Neural cell (in vitro differentiated cells): ENCODE data around the gene PHPT1. TPM values are rescaled to one million over a fixed set of nuclear protein-coding genes. Genes with fewer than 3 reads are reported as not detected.
"Not testable (repeated sequence)": the region's sequence is repeated elsewhere in the genome, so short reads cannot be mapped to it uniquely, and the experiment has no call there.

Experiments used
- H2AFZ ChIP-seq: fragments of 200-600, 300-800 bp; sonication (generic), shearing (Covaris generic); 2 replicates; pipeline ENCODE4 v1.6.0; 2014; ENCODE audit warnings: low read depth, mild to moderate bottlenecking, antibody characterized with exemption, low read length, moderate library complexity
- H3F3A ChIP-seq: fragments of 200-600 bp; shearing (Covaris generic); 2 replicates; pipeline ENCODE4 v1.6.1; 2016; ENCODE audit warnings: mild to moderate bottlenecking, moderate library complexity, mixed read lengths, antibody characterized with exemption, low read length; ENCODE audit not compliant: insufficient read depth, poor library complexity, severe bottlenecking
- H3K27ac ChIP-seq: fragments of 200-600, 300-800 bp; sonication (generic), shearing (Covaris generic); 2 replicates; pipeline ENCODE4 v1.5.1; 2014; ENCODE audit warnings: mild to moderate bottlenecking, low read length, moderate library complexity
- H3K27me3 ChIP-seq: fragments of 300-800, 200-600 bp; sonication (generic), shearing (Covaris generic); 2 replicates; pipeline ENCODE4 v1.6.0; 2014; ENCODE audit warnings: mild to moderate bottlenecking, low read depth, low read length, moderate library complexity; ENCODE audit not compliant: insufficient read depth
- H3K36me3 ChIP-seq: fragments of 300-800, 200-600 bp; sonication (generic), shearing (Covaris generic); 2 replicates; pipeline ENCODE4 v1.5.1; 2014; ENCODE audit warnings: mild to moderate bottlenecking, antibody characterized with exemption, low read length, moderate library complexity; ENCODE audit not compliant: insufficient read depth
- H3K4me2 ChIP-seq: fragments of 300-800, 200-600 bp; sonication (generic), shearing (Covaris generic); 2 replicates; pipeline ENCODE4 v1.6.0; 2014; ENCODE audit warnings: mild to moderate bottlenecking, low read length
- H3K4me3 ChIP-seq: fragments of 300-800, 200-600 bp; sonication (generic), shearing (Covaris generic); 2 replicates; pipeline ENCODE4 v1.5.1; 2014; ENCODE audit warnings: mild to moderate bottlenecking, low read length, moderate library complexity
- H3K79me2 ChIP-seq: fragments of 200-600 bp; shearing (Covaris generic); replicated peaks from 2 replicates; pipeline ENCODE4 v1.6.0; 2014; ENCODE audit warnings: mild to moderate bottlenecking, low read length, moderate library complexity; ENCODE audit not compliant: insufficient read depth
- H3K9ac ChIP-seq: fragments of 300-800, 200-600 bp; sonication (generic), shearing (Covaris generic); 2 replicates; pipeline ENCODE4 v1.6.1; 2016; ENCODE audit warnings: mild to moderate bottlenecking, low read length, mixed read lengths
- H3K9me2 ChIP-seq: fragments of 200-600 bp; shearing (Covaris generic); 2 replicates; pipeline ENCODE4 v1.6.1; 2016; ENCODE audit warnings: mild to moderate bottlenecking, low read length, mixed read lengths; ENCODE audit not compliant: insufficient read depth
- H3K9me3 ChIP-seq: fragments of 200-600, 300-800 bp; sonication (generic), shearing (Covaris generic); 2 replicates; pipeline ENCODE4 v1.6.1; 2016; ENCODE audit warnings: mild to moderate bottlenecking, mixed run types, low read length, moderate library complexity, mixed read lengths
- H4K20me1 ChIP-seq: fragments of 200-600 bp; shearing (Covaris generic); 2 replicates; pipeline ENCODE4 v1.6.1; 2016; ENCODE audit warnings: mild to moderate bottlenecking, mixed run types; ENCODE audit not compliant: insufficient read depth
- EP300 ChIP-seq: fragments of 450-650 bp; conservative IDR thresholded peaks from 2 replicates; pipeline ENCODE4 v1.6.1; 2014; ENCODE audit warnings: antibody characterized with exemption, mild to moderate bottlenecking, moderate library complexity; ENCODE audit not compliant: poor library complexity, severe bottlenecking
- EZH2 ChIP-seq: fragments of 200-600, 300-800 bp; shearing (Covaris generic), sonication (generic); IDR thresholded peaks from 2 replicates; pipeline ENCODE4 v1.6.1; 2014; ENCODE audit warnings: antibody characterized with exemption, low read length, borderline replicate concordance, mild to moderate bottlenecking; ENCODE audit not compliant: insufficient read depth, poor library complexity, severe bottlenecking
- MXI1 ChIP-seq: fragments of 450-650 bp; conservative IDR thresholded peaks from 2 replicates; pipeline ENCODE4 v1.6.1; 2014; ENCODE audit warnings: antibody characterized with exemption, mild to moderate bottlenecking; ENCODE audit not compliant: poor library complexity, severe bottlenecking
- POLR2AphosphoS5 ChIP-seq: IDR thresholded peaks from 2 replicates; pipeline ENCODE4 v1.6.1; 2012
- RAD21 ChIP-seq: fragments of 450-650 bp; conservative IDR thresholded peaks from 2 replicates; pipeline ENCODE4 v1.6.1; 2014; ENCODE audit warnings: antibody characterized with exemption, mild to moderate bottlenecking, moderate library complexity
- REST ChIP-seq: IDR thresholded peaks from 2 replicates; pipeline ENCODE4 v1.6.1; 2012; ENCODE audit warnings: borderline replicate concordance
- SMC3 ChIP-seq: fragments of 450-650 bp; conservative IDR thresholded peaks from 2 replicates; pipeline ENCODE4 v1.6.1; 2014; ENCODE audit warnings: antibody characterized with exemption, mild to moderate bottlenecking, moderate library complexity; ENCODE audit not compliant: poor library complexity
- TAF1 ChIP-seq: IDR thresholded peaks from 2 replicates; pipeline ENCODE4 v1.6.1; 2012; ENCODE audit warnings: low read depth
- polyA plus RNA-seq: library from polyadenylated mRNA; depleted of rRNA; stranded (reverse); fragments of >200 nt; gene quantifications from 2 replicates; pipeline ENCODE4 v1.2.3, GENCODE V29; 2014
- TF ChIP-seq, protein P1 (sequence below): fragments of 450-650 bp; IDR thresholded peaks from 2 replicates; pipeline ENCODE4 v1.5.1; 2014; ENCODE audit warnings: antibody characterized with exemption, mild to moderate bottlenecking, moderate library complexity; ENCODE audit not compliant: poor library complexity, severe bottlenecking

PHPT1 gene
- polyA plus RNA-seq, 1 donor from 2014 or later: 279 TPM

- H3K9me3 ChIP-seq: no peaks in the 10 kb centered on the region
- no peak overlapping the region for H3K4me3 ChIP-seq
- H4K20me1 ChIP-seq: no peaks in the 10 kb centered on the region
- H3K9me2 ChIP-seq: no peaks in the 10 kb centered on the region
- no peaks in the 10 kb centered on the region for H3K27me3 ChIP-seq
- TF ChIP-seq POLR2AphosphoS5 (no peak), MXI1 (no peak), EP300 (no peak), EZH2 (no peak), SMC3 (no peak), TAF1 (no peak), RAD21 (no peak), REST (no peak)
- H3K4me2 ChIP-seq: no peak overlapping the region
- H3K27ac ChIP-seq: no peak overlapping the region
- H3K36me3 ChIP-seq: no peaks in the 10 kb centered on the region
- no peaks in the 10 kb centered on the region for H3K79me2 ChIP-seq
- no peak overlapping the region for H3K9ac ChIP-seq
- H3F3A ChIP-seq: no peaks in the 10 kb centered on the region
- H2AFZ ChIP-seq: no peak overlapping the region
Observed at GRCh38 chr9:136881691-136882108, 32.5 kb downstream of the PHPT1 start.

- H4K20me1 ChIP-seq: no peaks in the 10 kb centered on the region
- H3K4me2 ChIP-seq: no peak overlapping the region
- H3K9me2 ChIP-seq: no peaks in the 10 kb centered on the region
- no peak overlapping the region for H2AFZ ChIP-seq
- H3K36me3 ChIP-seq: no peaks in the 10 kb centered on the region
- no peak overlapping the region for H3K27ac ChIP-seq
- no peak for TF ChIP-seq EP300
- no peak for TF ChIP-seq RAD21
- TF ChIP-seq TAF1: no peak
- TF ChIP-seq SMC3: no peak
- no peak for TF ChIP-seq MXI1
- TF ChIP-seq EZH2: no peak
- TF ChIP-seq POLR2AphosphoS5: no peak
- TF ChIP-seq REST: no peak
- TF ChIP-seq, protein P1, sequence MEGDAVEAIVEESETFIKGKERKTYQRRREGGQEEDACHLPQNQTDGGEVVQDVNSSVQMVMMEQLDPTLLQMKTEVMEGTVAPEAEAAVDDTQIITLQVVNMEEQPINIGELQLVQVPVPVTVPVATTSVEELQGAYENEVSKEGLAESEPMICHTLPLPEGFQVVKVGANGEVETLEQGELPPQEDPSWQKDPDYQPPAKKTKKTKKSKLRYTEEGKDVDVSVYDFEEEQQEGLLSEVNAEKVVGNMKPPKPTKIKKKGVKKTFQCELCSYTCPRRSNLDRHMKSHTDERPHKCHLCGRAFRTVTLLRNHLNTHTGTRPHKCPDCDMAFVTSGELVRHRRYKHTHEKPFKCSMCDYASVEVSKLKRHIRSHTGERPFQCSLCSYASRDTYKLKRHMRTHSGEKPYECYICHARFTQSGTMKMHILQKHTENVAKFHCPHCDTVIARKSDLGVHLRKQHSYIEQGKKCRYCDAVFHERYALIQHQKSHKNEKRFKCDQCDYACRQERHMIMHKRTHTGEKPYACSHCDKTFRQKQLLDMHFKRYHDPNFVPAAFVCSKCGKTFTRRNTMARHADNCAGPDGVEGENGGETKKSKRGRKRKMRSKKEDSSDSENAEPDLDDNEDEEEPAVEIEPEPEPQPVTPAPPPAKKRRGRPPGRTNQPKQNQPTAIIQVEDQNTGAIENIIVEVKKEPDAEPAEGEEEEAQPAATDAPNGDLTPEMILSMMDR: no peak
- no peak overlapping the region for H3K4me3 ChIP-seq
- peaks cover 2% of the 10 kb centered on the region for H3K79me2 ChIP-seq
- H3K9ac ChIP-seq: no peak overlapping the region
- H3F3A ChIP-seq: no peaks in the 10 kb centered on the region
- H3K27me3 ChIP-seq: no peaks in the 10 kb centered on the region
- no peaks in the 10 kb centered on the region for H3K9me3 ChIP-seq
Observed at GRCh38 chr9:136882109-136882946, 33.1 kb downstream of the PHPT1 start.

- H3K9me3 ChIP-seq, H3K27ac ChIP-seq, H3K36me3 ChIP-seq, H4K20me1 ChIP-seq, H3K9me2 ChIP-seq, H3K4me3 ChIP-seq, H2AFZ ChIP-seq, H3K9ac ChIP-seq, H3K4me2 ChIP-seq, H3K27me3 ChIP-seq, H3F3A ChIP-seq, H3K79me2 ChIP-seq: not testable (repeated sequence)
Observed at GRCh38 chr9:136882947-136883283, 33.7 kb downstream of the PHPT1 start.

DNA sequence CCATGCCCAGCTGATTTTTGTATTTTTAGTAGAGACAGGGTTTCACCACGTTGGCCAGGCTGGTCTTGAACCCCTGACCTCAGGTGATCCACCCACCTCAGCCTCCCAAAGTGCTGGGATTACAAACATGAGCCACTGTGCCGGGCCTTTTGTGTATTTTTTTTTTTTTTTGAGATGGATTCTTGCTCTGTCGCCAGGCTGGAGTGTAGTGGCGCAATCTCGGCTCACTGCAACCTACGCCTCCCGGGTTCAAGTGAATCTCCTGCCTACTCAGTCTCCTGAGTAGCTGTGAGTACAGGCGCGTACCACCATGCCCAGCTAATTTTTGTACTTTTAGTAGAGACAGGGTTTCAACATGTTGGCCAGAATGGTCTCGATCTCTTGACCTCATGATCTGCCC, 34.5 kb downstream of the PHPT1 start:
- H3K4me3 ChIP-seq, H3K4me2 ChIP-seq, H3K9me3 ChIP-seq, H3K36me3 ChIP-seq, H3K79me2 ChIP-seq, H3K9me2 ChIP-seq, H3K27ac ChIP-seq, H2AFZ ChIP-seq, H3K27me3 ChIP-seq, H4K20me1 ChIP-seq, H3F3A ChIP-seq, H3K9ac ChIP-seq: not testable (repeated sequence)
